Stimulated activated CD8-positive, alpha-beta memory T cell treated with anti-CD3 and anti-CD28 coated beads, Interleukin-12 subunit alpha, Interleukin-12 subunit beta, amount 100 ng/mL, for 24 hours (primary cell): ENCODE data around the gene OCSTAMP.

Source experiments
- DNase-seq: peaks from one replicate; pipeline ENCODE4 v3.0.0-alpha.2; 2020; ENCODE audit errors: extremely low read depth

Gene OCSTAMP

GRCh38 chr20:46553926-46554325 is 3.5 kb upstream of the OCSTAMP start:
- DNase-seq: no peak

- DNase-seq: peak; percentile 24
Measured at GRCh38 chr20:46552460-46553420, 2.3 kb upstream of the OCSTAMP start.

GRCh38 chr20:46551522-46552381 is 1.3 kb upstream of the OCSTAMP start:
- no peak for DNase-seq

- no peak for DNase-seq
Measured at GRCh38 chr20:46549188-46549972, 1.1 kb downstream of the OCSTAMP start.

- no peak for DNase-seq
Measured at GRCh38 chr20:46548688-46549087, 1.8 kb downstream of the OCSTAMP start.

GRCh38 chr20:46547995-46548394 is 2.5 kb downstream of the OCSTAMP start:
- DNase-seq: no peak

GRCh38 chr20:46546936-46547335 is 3.5 kb downstream of the OCSTAMP start:
- DNase-seq: no peak

- DNase-seq: no peak
Measured at GRCh38 chr20:46546298-46546697, 4.2 kb downstream of the OCSTAMP start.

- no peak for DNase-seq
Measured at GRCh38 chr20:46545827-46546138, 4.7 kb downstream of the OCSTAMP start.

- DNase-seq: no peak
Measured at GRCh38 chr20:46545077-46545826, 5.2 kb downstream of the OCSTAMP start.

GRCh38 chr20:46544576-46544975 is 5.9 kb downstream of the OCSTAMP start:
- DNase-seq: no peak

GRCh38 chr20:46543959-46544358 is 6.5 kb downstream of the OCSTAMP start:
- no peak for DNase-seq

GRCh38 chr20:46543033-46543432 is 7.4 kb downstream of the OCSTAMP start:
- DNase-seq: no peak

GRCh38 chr20:46541229-46541935 is 9.1 kb downstream of the OCSTAMP start:
- DNase-seq: no peak

- no peak for DNase-seq
Measured at GRCh38 chr20:46539113-46539512, 11.3 kb downstream of the OCSTAMP start.

- no peak for DNase-seq
Measured at GRCh38 chr20:46530640-46531039, 19.8 kb downstream of the OCSTAMP start.

GRCh38 chr20:46523696-46524328 is 26.6 kb downstream of the OCSTAMP start:
- no peak for DNase-seq

- DNase-seq: no peak
Measured at GRCh38 chr20:46523108-46523507, 27.3 kb downstream of the OCSTAMP start.

- peak; percentile 7 for DNase-seq
Measured at GRCh38 chr20:46520976-46521579, 29.4 kb downstream of the OCSTAMP start.

- no peak for DNase-seq
Measured at GRCh38 chr20:46520540-46520939, 29.9 kb downstream of the OCSTAMP start.
